Mesothelial cell of epicardium (in vitro differentiated cells): ENCODE results near the gene MAN1A1. TPM values are rescaled to one million over a fixed set of nuclear protein-coding genes. Genes with fewer than 3 reads are reported as not detected.
A peak's percentile ranks its signal among the peaks of the same experiment; 100 is the strongest.
"Not testable (repeated sequence)": the region's sequence is repeated elsewhere in the genome, so short reads cannot be mapped to it uniquely, and the experiment has no call there.

ENCODE experiments used
- DNase-seq, 2 experiments: peaks; one replicate each; pipeline ENCODE4 v3.0.0; 2021; ENCODE audit warnings: low spot score in 2 of 2; ENCODE audit not compliant: unreplicated experiment in 2 of 2
- H3K27ac Mint-ChIP-seq: 2 replicates; pipeline ENCODE4 v1.8.0; 2021; ENCODE audit warnings: mixed read lengths
- H3K27me3 Mint-ChIP-seq: 2 replicates; pipeline ENCODE4 v1.8.0; 2021; ENCODE audit warnings: low read depth, mixed read lengths
- H3K36me3 Mint-ChIP-seq: 2 replicates; pipeline ENCODE4 v1.8.0; 2021; ENCODE audit warnings: mixed read lengths
- H3K4me1 Mint-ChIP-seq: 2 replicates; pipeline ENCODE4 v1.8.0; 2021; ENCODE audit warnings: mixed read lengths
- H3K4me3 Mint-ChIP-seq: 2 replicates; pipeline ENCODE4 v1.8.0; 2021; ENCODE audit warnings: mild to moderate bottlenecking, moderate library complexity, mixed read lengths
- H3K9me3 Mint-ChIP-seq: 2 replicates; pipeline ENCODE4 v1.8.0; 2021; ENCODE audit warnings: mixed read lengths
- total RNA-seq: library from RNA; stranded (reverse); gene quantifications from 3 replicates; pipeline ENCODE4 v1.2.1, GENCODE V29; 2021
- TF ChIP-seq, protein P1 (sequence below): fragments of 200-600 bp; sonication (generic); IDR thresholded peaks from one replicate; pipeline ENCODE4 v1.5.0; 2021; ENCODE audit warnings: antibody characterized with exemption; ENCODE audit not compliant: unreplicated experiment

Gene MAN1A1
- total RNA-seq, 1 donor from 2014 or later: 51.1 TPM

DNA sequence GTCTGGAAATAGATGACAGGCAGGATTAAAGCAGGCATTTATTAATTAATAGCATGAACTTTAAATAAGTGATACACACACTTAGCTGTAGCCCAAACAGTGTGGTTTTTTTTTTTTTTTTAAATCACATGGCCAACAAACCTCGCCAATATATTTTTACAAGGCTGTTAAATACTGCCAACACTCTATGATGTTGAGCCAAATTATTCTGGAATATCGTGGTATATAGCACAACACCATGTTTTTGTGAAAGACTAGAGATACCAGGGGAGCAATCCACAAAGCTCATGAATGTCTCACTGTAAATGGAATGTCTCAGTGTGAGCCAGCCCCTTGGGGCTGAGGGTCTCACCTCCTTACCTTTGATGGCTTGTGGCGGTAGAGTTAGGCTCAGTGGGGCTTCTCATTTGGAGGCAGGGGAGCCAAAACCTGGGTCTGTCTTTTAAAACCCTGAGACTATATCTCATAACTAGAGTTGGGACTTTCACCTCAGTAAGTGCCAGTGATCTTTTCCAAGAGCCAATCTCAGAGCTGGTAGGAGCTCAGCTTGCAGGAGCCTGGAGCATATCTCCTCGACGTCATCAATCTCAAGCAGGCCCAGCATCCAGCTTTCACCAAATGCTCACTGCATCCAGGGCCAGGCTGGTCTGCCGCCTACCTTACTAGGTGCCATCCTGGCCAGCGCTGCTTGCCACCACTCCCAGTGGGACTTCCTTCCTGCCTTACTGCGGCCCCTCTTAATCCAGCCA, 192.6 kb downstream of the MAN1A1 start:
- H3K4me1 Mint-ChIP-seq: peaks cover 13% of the 10 kb centered on the region
- no peaks in the 10 kb centered on the region for H3K9me3 Mint-ChIP-seq
- DNase-seq: no peak
- H3K27ac Mint-ChIP-seq: peak overlapping the region; percentile 31
- H3K27me3 Mint-ChIP-seq: no peaks in the 10 kb centered on the region
- no peaks in the 10 kb centered on the region for H3K36me3 Mint-ChIP-seq
- H3K4me3 Mint-ChIP-seq: no peak overlapping the region
- TF ChIP-seq, protein P1, sequence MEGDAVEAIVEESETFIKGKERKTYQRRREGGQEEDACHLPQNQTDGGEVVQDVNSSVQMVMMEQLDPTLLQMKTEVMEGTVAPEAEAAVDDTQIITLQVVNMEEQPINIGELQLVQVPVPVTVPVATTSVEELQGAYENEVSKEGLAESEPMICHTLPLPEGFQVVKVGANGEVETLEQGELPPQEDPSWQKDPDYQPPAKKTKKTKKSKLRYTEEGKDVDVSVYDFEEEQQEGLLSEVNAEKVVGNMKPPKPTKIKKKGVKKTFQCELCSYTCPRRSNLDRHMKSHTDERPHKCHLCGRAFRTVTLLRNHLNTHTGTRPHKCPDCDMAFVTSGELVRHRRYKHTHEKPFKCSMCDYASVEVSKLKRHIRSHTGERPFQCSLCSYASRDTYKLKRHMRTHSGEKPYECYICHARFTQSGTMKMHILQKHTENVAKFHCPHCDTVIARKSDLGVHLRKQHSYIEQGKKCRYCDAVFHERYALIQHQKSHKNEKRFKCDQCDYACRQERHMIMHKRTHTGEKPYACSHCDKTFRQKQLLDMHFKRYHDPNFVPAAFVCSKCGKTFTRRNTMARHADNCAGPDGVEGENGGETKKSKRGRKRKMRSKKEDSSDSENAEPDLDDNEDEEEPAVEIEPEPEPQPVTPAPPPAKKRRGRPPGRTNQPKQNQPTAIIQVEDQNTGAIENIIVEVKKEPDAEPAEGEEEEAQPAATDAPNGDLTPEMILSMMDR: no peak

DNA sequence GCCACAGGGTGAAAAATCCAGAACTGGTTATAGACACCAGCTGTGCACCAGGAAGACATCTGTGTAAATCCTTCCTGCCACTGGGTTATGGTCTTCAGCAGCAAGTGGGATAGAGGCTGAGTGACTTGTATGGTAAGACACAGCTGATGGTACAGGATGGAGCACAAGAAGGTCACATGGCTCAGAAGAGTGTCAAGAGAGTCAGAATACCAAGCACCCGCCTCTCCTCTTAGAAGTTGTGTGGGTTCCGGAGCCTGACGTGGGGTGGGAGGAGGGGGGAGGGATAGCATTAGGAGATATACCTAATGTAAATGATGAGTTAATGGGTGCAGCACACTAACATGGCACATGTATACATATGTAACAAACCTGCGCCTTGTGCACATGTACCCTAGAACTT, 193.5 kb downstream of the MAN1A1 start:
- not testable (repeated sequence) for H3K4me3 Mint-ChIP-seq, H3K9me3 Mint-ChIP-seq, H3K27ac Mint-ChIP-seq, H3K27me3 Mint-ChIP-seq, DNase-seq, H3K36me3 Mint-ChIP-seq
- H3K4me1 Mint-ChIP-seq: peaks cover 13% of the 10 kb centered on the region

DNA sequence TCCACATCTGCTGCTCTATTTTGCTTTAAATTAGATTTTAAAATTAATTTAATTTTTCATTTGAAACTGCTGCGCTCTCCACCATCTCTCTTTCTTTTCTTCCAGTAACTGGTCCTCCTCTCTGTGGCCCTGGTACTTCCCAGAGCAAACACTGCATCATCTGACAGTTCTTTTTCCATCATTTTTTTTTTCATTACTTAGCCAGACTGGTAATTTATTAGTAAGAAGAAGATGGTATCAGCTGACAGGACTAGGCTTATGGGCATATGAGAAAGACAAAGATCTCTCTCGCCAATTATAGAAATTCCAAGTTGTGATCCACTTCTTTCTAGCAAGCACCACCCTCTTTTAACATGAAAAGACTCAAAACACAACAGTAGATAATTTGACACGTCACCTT, 197.4 kb downstream of the MAN1A1 start:
- no peak for DNase-seq
- Mint-ChIP-seq H3K27me3 (no peaks in the 10 kb centered on the region), H3K4me1 (peaks cover 25% of the 10 kb centered on the region), H3K27ac (no peak overlapping the region), H3K36me3 (no peaks in the 10 kb centered on the region), H3K9me3 (no peaks in the 10 kb centered on the region), H3K4me3 (no peak overlapping the region)
- TF ChIP-seq, protein P1: no peak

DNA sequence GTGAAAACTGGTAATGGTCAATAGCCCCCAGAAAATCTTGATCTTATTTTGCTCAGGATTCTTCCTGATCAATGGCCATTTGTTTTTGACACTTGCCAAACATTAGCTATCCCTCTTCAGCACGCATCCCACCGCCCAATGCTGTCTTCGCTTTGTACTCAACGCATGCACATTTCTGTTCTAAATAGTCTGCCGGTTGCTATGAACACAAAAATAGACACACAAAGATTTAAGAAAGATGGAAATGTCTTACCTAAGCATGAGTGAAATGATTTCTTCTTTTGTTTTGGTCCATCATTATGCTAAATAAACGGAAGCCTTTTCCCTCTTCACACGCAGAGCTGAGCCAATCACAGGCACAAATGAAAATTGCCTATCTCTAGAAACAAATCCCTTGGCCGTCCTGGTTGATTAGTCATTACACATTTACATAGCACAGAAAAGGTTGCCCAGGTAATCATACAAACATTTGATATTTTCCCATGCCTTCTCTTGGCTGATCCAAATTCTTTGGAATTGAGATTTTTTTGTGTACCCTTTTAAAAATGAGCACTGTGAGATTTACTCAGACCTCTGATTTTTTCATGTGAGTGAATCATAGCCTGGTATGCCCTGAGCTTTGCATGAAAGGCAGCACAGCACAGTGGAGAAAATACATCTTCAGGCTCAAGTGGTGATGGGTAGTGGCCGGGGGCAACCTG, 200.6 kb downstream of the MAN1A1 start:
- Mint-ChIP-seq H3K27ac (no peak overlapping the region), H3K4me1 (peaks cover 20% of the 10 kb centered on the region), H3K9me3 (no peaks in the 10 kb centered on the region), H3K27me3 (no peaks in the 10 kb centered on the region), H3K4me3 (no peak overlapping the region), H3K36me3 (no peaks in the 10 kb centered on the region)
- no peak for DNase-seq
- TF ChIP-seq, protein P1: peak; percentile 5

DNA sequence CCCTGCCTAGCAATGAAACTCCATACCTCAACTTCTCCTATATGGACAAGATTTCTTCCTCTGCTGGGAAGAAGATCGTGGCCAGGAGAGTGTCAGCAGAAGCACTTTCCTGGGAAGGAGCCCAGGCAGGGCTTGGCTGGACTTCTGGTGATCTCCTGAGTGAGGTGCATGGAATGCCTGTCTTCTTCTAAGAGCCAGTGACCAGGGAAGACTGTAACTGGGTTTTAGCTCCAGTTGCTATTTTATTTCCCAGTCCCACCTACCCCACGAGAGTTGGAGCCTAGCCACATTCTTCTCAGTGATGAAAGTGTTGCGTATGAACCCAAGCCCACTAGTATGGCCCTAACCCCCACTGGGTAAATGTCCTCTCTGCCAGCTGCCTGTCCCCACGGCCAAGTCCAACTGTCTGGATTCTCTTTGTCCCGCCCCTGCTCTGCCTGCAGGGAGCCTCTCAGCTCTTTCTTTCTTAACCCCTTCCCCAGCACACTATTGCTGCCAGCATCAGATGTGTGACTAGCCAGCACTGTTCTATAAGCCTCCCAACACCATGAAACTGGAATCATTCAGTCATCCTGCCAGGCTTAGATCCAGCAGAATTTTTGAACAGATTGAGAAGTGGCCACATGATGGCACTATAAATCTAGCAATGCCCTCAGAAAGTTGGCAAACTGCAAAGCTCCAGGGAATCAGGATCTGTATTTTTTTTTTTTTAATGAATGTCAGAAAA, 201.3 kb downstream of the MAN1A1 start:
- H3K4me3 Mint-ChIP-seq: no peak overlapping the region
- TF ChIP-seq, protein P1: peak; percentile 46
- no peaks in the 10 kb centered on the region for H3K27me3 Mint-ChIP-seq
- no peak for DNase-seq
- no peaks in the 10 kb centered on the region for H3K9me3 Mint-ChIP-seq
- H3K27ac Mint-ChIP-seq: no peak overlapping the region
- peaks cover 20% of the 10 kb centered on the region for H3K4me1 Mint-ChIP-seq
- H3K36me3 Mint-ChIP-seq: no peaks in the 10 kb centered on the region
